K562 (cell line): Measurements from ENCODE around the gene RNASET2. TPM values are rescaled to one million over a fixed set of nuclear protein-coding genes. Genes with fewer than 3 reads are reported as not detected.

Experiments
- CCAR2 ChIP-seq: fragments of 200-400 bp; formaldehyde crosslinking; IDR thresholded peaks from 2 replicates; pipeline ENCODE4 v1.6.1; 2017; ENCODE audit warnings: mild to moderate bottlenecking, low read depth, low read length
- MAZ ChIP-seq, 2 experiments: fragments of 450-650 bp in 1 of 2; sonication (generic) in 1 of 2; formaldehyde crosslinking; IDR thresholded peaks in 1 of 2; conservative IDR thresholded peaks in 1 of 2; 2 replicates each; pipeline versions ENCODE4 v1.4.0 to v1.5.0; 2020; ENCODE audit warnings: mild to moderate bottlenecking in 1 of 2, missing genetic modification reagents in 1 of 2
- PHTF2 ChIP-seq: fragments of 250-450 bp; sonication (Bioruptor Pico); IDR thresholded peaks from 2 replicates; pipeline ENCODE4 v1.5.0; 2021; ENCODE audit warnings: mild to moderate bottlenecking
- PML ChIP-seq: IDR thresholded peaks from 2 replicates; pipeline ENCODE4 v1.6.1; 2012; ENCODE audit warnings: low read length, inconsistent platforms
- RBM15 ChIP-seq: fragments of 200-400 bp; formaldehyde crosslinking; IDR thresholded peaks from 2 replicates; pipeline ENCODE4 v1.6.1; 2018; ENCODE audit warnings: mild to moderate bottlenecking, low read length, moderate library complexity; ENCODE audit not compliant: insufficient read depth
- SREBF2 ChIP-seq: sonication (generic); formaldehyde crosslinking; IDR thresholded peaks from 2 replicates; pipeline ENCODE4 v1.4.0; 2020; ENCODE audit warnings: mild to moderate bottlenecking, missing genetic modification reagents
- ZNF717 ChIP-seq: fragments of 250-450 bp; sonication (Bioruptor Pico); IDR thresholded peaks from 2 replicates; pipeline ENCODE4 v1.5.0; 2021
- ZSCAN29 ChIP-seq: fragments of 450-650 bp; IDR thresholded peaks from 2 replicates; pipeline ENCODE4 v1.6.1; 2017
- polyA plus RNA-seq, 8 experiments: library from polyadenylated mRNA; depleted of rRNA in 4 of 8; stranded (reverse) in 5 of 8; unstranded in 3 of 8; fragments of >200 nt; fragmentation: Nextera tagmentation in 2 of 8; fragmentation: Illumina TruSeq in 1 of 8; extraction: Ambion mirVana in 2 of 8; extraction: Trizol in 1 of 8; gene quantifications; 2 replicates each; pipeline versions ENCODE4 v1.2.1 to v1.2.3, GENCODE V29; 2011 to 2014; ENCODE audit warnings: inconsistent platforms in 1 of 8, missing spikeins in 1 of 8
- total RNA-seq, 7 experiments: library from RNA; depleted of rRNA in 6 of 7; stranded (reverse); fragments of >200 nt in 6 of 7; fragmentation: Illumina TruSeq in 2 of 7; extraction: Trizol in 2 of 7; gene quantifications; 2 replicates each; pipeline versions ENCODE4 v1.2.1 to v1.2.3, GENCODE V29; 2011 to 2021; ENCODE audit warnings: low replicate concordance in 1 of 7
- TF ChIP-seq, protein P1 (sequence below): fragments of 450-650 bp; formaldehyde crosslinking; IDR thresholded peaks from 2 replicates; pipeline ENCODE4 v1.4.0; 2020; ENCODE audit warnings: mild to moderate bottlenecking, moderate library complexity
- TF ChIP-seq, protein P2 (sequence below): IDR thresholded peaks from 3 replicates; pipeline ENCODE4 v1.6.1; 2011; ENCODE audit warnings: borderline replicate concordance, mild to moderate bottlenecking; ENCODE audit not compliant: insufficient read length, insufficient read depth
- TF ChIP-seq, protein P3 (sequence below): fragments of 250-450 bp; sonication (Bioruptor Pico); IDR thresholded peaks from 2 replicates; pipeline ENCODE4 v1.5.1; 2021; ENCODE audit warnings: mild to moderate bottlenecking
- TF ChIP-seq, protein P4 (sequence below): sonication (generic); formaldehyde crosslinking; IDR thresholded peaks from 2 replicates; pipeline ENCODE4 v1.8.0; 2022; ENCODE audit warnings: mild to moderate bottlenecking, missing genetic modification reagents, borderline replicate concordance
- TF ChIP-seq, protein P5 (sequence below): fragments of 150-350 bp; conservative IDR thresholded peaks from 2 replicates; pipeline ENCODE4 v1.6.1; 2014; ENCODE audit warnings: low read length
- TF ChIP-seq, protein P6 (sequence below): fragments of 250-450 bp; sonication (Bioruptor Pico); IDR thresholded peaks from 2 replicates; pipeline ENCODE4 v1.5.0; 2021
- TF ChIP-seq, protein P7 (sequence below), 3 experiments: IDR thresholded peaks in 2 of 3; conservative IDR thresholded peaks in 1 of 3; 2 replicates each; pipeline ENCODE4 v1.5.1; 2011 to 2012; ENCODE audit warnings: low read length in 3 of 3, mild to moderate bottlenecking in 3 of 3, control low read depth in 2 of 3, improper control_type of control experiment in 1 of 3, inconsistent platforms in 1 of 3, low read depth in 1 of 3, mixed read lengths in 1 of 3, moderate library complexity in 1 of 3; ENCODE audit not compliant: insufficient read depth in 2 of 3

Gene RNASET2
- total and polyA plus RNA-seq, 9 of the 15 experiments (the other 6 are each of a cell fraction or from before 2014, with no cell fraction given) = 7.4 to 141 (median 91.3) TPM

DNA sequence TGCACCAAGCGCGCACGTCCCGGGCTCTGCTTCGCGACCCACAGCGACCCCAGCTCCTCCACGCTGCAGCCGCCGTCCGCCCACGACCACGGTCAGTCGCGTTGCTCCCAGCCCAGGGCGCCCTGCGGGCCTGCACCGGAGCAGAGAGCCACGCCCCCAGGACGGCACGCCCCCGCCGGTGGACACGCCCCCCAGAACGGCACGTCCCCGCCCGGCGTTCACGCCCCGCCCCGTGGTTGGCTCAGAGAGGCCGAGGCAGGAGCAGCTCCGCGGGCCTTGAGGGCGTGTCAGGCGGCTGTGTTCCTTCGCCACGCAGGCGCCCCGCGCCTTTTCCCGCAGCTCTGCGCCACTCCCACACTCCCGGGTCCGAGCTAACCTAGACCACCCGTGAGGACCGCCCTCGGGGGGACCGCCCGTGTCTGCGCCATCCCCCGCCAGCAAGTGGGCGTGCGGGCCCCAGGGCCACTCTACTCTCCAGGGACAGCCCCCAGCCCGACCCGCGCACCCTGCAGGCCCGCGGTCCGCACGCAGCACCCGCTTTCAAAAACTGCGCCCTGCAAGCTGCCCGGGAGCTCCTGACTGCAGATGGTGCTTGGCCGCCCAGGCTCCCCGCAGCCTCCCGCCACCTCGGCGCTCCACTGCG is at the start of gene RNASET2 (continued):
- TF ChIP-seq, protein P1, sequence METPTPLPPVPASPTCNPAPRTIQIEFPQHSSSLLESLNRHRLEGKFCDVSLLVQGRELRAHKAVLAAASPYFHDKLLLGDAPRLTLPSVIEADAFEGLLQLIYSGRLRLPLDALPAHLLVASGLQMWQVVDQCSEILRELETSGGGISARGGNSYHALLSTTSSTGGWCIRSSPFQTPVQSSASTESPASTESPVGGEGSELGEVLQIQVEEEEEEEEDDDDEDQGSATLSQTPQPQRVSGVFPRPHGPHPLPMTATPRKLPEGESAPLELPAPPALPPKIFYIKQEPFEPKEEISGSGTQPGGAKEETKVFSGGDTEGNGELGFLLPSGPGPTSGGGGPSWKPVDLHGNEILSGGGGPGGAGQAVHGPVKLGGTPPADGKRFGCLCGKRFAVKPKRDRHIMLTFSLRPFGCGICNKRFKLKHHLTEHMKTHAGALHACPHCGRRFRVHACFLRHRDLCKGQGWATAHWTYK (CRISPR knock-in tag) = peak; percentile 52; the same call in 1 of the 2 replicates
- TF ChIP-seq, protein P2, sequence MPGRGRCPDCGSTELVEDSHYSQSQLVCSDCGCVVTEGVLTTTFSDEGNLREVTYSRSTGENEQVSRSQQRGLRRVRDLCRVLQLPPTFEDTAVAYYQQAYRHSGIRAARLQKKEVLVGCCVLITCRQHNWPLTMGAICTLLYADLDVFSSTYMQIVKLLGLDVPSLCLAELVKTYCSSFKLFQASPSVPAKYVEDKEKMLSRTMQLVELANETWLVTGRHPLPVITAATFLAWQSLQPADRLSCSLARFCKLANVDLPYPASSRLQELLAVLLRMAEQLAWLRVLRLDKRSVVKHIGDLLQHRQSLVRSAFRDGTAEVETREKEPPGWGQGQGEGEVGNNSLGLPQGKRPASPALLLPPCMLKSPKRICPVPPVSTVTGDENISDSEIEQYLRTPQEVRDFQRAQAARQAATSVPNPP = no peak
- TF ChIP-seq SREBF2 (CRISPR knock-in tag) (no peak), PHTF2 (no peak), MAZ (CRISPR knock-in tag; conservative IDR thresholded peaks at IDR 0.05 in 1 of 2, IDR thresholded peaks at IDR 0.05 in 1 of 2) (peak in 1 of 2 experiments; percentile 65; a peak in 2 of 4 replicates), RBM15 (no peak), PML (peak; percentile 44; the same call in 1 of the 2 replicates), ZSCAN29 (no peak), CCAR2 (no peak), ZNF717 (no peak)
- TF ChIP-seq, protein P3, sequence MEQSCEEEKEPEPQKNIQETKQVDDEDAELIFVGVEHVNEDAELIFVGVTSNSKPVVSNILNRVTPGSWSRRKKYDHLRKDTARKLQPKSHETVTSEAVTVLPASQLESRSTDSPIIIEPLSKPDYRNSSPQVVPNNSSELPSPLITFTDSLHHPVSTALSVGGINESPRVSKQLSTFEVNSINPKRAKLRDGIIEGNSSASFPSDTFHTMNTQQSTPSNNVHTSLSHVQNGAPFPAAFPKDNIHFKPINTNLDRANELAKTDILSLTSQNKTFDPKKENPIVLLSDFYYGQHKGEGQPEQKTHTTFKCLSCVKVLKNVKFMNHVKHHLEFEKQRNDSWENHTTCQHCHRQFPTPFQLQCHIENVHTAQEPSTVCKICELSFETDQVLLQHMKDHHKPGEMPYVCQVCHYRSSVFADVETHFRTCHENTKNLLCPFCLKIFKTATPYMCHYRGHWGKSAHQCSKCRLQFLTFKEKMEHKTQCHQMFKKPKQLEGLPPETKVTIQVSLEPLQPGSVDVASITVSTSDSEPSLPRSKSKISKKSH (CRISPR knock-in tag) = no peak
- TF ChIP-seq, protein P4, sequence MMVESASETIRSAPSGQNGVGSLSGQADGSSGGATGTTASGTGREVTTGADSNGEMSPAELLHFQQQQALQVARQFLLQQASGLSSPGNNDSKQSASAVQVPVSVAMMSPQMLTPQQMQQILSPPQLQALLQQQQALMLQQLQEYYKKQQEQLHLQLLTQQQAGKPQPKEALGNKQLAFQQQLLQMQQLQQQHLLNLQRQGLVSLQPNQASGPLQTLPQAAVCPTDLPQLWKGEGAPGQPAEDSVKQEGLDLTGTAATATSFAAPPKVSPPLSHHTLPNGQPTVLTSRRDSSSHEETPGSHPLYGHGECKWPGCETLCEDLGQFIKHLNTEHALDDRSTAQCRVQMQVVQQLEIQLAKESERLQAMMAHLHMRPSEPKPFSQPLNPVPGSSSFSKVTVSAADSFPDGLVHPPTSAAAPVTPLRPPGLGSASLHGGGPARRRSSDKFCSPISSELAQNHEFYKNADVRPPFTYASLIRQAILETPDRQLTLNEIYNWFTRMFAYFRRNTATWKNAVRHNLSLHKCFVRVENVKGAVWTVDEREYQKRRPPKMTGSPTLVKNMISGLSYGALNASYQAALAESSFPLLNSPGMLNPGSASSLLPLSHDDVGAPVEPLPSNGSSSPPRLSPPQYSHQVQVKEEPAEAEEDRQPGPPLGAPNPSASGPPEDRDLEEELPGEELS (CRISPR knock-in tag) = no peak
- TF ChIP-seq, protein P5, sequence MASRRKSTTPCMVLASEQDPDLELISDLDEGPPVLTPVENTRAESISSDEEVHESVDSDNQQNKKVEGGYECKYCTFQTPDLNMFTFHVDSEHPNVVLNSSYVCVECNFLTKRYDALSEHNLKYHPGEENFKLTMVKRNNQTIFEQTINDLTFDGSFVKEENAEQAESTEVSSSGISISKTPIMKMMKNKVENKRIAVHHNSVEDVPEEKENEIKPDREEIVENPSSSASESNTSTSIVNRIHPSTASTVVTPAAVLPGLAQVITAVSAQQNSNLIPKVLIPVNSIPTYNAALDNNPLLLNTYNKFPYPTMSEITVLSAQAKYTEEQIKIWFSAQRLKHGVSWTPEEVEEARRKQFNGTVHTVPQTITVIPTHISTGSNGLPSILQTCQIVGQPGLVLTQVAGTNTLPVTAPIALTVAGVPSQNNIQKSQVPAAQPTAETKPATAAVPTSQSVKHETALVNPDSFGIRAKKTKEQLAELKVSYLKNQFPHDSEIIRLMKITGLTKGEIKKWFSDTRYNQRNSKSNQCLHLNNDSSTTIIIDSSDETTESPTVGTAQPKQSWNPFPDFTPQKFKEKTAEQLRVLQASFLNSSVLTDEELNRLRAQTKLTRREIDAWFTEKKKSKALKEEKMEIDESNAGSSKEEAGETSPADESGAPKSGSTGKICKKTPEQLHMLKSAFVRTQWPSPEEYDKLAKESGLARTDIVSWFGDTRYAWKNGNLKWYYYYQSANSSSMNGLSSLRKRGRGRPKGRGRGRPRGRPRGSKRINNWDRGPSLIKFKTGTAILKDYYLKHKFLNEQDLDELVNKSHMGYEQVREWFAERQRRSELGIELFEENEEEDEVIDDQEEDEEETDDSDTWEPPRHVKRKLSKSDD = no peak
- TF ChIP-seq, protein P6, sequence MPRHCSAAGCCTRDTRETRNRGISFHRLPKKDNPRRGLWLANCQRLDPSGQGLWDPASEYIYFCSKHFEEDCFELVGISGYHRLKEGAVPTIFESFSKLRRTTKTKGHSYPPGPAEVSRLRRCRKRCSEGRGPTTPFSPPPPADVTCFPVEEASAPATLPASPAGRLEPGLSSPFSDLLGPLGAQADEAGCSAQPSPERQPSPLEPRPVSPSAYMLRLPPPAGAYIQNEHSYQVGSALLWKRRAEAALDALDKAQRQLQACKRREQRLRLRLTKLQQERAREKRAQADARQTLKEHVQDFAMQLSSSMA (CRISPR knock-in tag) = no peak; the same call in 1 of the 2 replicates
- TF ChIP-seq, protein P7, sequence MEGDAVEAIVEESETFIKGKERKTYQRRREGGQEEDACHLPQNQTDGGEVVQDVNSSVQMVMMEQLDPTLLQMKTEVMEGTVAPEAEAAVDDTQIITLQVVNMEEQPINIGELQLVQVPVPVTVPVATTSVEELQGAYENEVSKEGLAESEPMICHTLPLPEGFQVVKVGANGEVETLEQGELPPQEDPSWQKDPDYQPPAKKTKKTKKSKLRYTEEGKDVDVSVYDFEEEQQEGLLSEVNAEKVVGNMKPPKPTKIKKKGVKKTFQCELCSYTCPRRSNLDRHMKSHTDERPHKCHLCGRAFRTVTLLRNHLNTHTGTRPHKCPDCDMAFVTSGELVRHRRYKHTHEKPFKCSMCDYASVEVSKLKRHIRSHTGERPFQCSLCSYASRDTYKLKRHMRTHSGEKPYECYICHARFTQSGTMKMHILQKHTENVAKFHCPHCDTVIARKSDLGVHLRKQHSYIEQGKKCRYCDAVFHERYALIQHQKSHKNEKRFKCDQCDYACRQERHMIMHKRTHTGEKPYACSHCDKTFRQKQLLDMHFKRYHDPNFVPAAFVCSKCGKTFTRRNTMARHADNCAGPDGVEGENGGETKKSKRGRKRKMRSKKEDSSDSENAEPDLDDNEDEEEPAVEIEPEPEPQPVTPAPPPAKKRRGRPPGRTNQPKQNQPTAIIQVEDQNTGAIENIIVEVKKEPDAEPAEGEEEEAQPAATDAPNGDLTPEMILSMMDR (IDR thresholded peaks at IDR 0.05 in 2 of 3, conservative IDR thresholded peaks at IDR 0.05 in 1 of 3; ENCODE audit: insufficient read depth in 2 of 3, low read depth in 1 of 3, low read length in 3 of 3) = 0 out of 6 replicates have a peak, but pooled peaks of 1 of the 3 experiments have one; percentile 4
